Ovary (tissue), 3 donors: ENCODE results near the gene OXGR1.

Experiments
- CTCF ChIP-seq, 3 donors: fragments of 450-650 bp in 2 of 3; fragments of 200-600 bp in 1 of 3; IDR thresholded peaks; one replicate each; pipeline versions ENCODE4 v1.5.1 to v1.8.0; 2016 to 2022; ENCODE audit warnings: antibody characterized with exemption in 3 of 3, mild to moderate bottlenecking in 1 of 3
- POLR2A ChIP-seq: fragments of 450-650 bp; IDR thresholded peaks from one replicate; pipeline ENCODE4 v1.6.1; 2017; ENCODE audit warnings: antibody characterized with exemption, mild to moderate bottlenecking, moderate library complexity
- donor health status: DM: no; HTN: no; CAD: no.

GRCh38 chr13:97020194-97020593 is 25.9 kb upstream of the OXGR1 start:
- TF ChIP-seq POLR2A (no peak), CTCF (IDR thresholded peaks at IDR 0.05) (no peak)
